CD14-positive monocyte (primary cell): ENCODE data around the gene YES1. TPM values are rescaled to one million over a fixed set of nuclear protein-coding genes. Genes with fewer than 3 reads are reported as not detected.
A peak's percentile ranks its signal among the peaks of the same experiment; 100 is the strongest.

Experiments used
- DNase-seq, 3 donors: peaks; one replicate each; pipeline ENCODE4 v3.0.0-alpha.2; 2011 to 2022
- H2AFZ ChIP-seq: 2 replicates; pipeline ENCODE4 v1.6.0; 2012; ENCODE audit warnings: mild to moderate bottlenecking, low read depth, low read length, inconsistent platforms; ENCODE audit not compliant: insufficient read depth, poor library complexity, severe bottlenecking
- H3K27ac ChIP-seq, 2 donors: 1 replicate in 1 of 2; 2 replicates in 1 of 2; pipeline ENCODE4 v1.5.1; 2012 to 2013; ENCODE audit warnings: low read length in 2 of 2, control low read depth in 1 of 2, inconsistent platforms in 1 of 2, low read depth in 1 of 2, mild to moderate bottlenecking in 1 of 2
- H3K27me3 ChIP-seq, 2 donors: one replicate each; pipeline versions ENCODE4 v1.6.0 to v1.6.1; 2011 to 2013; ENCODE audit warnings: low read length in 2 of 2; ENCODE audit not compliant: control insufficient read depth in 2 of 2, insufficient read depth in 2 of 2
- H3K36me3 ChIP-seq, 2 donors: replicated peaks in 1 of 2; 1 replicate in 1 of 2; 2 replicates in 1 of 2; pipeline versions ENCODE4 v1.5.1 to v1.6.1; 2012 to 2013; ENCODE audit warnings: low read length in 2 of 2, control low read depth in 1 of 2, inconsistent platforms in 1 of 2, mild to moderate bottlenecking in 1 of 2; ENCODE audit not compliant: insufficient read depth in 2 of 2, control insufficient read depth in 1 of 2
- H3K4me1 ChIP-seq, 2 donors: 1 replicate in 1 of 2; 2 replicates in 1 of 2; pipeline versions ENCODE4 v1.5.1 to v1.6.1; 2012 to 2013; ENCODE audit warnings: low read length in 2 of 2, control low read depth in 1 of 2, inconsistent platforms in 1 of 2, mild to moderate bottlenecking in 1 of 2, moderate library complexity in 1 of 2; ENCODE audit not compliant: insufficient read depth in 2 of 2, control insufficient read depth in 1 of 2
- H3K4me2 ChIP-seq: replicated peaks from 2 replicates; pipeline ENCODE3; 2012; ENCODE audit warnings: low read length, moderate library complexity, mild to moderate bottlenecking; ENCODE audit not compliant: poor library complexity, severe bottlenecking; ENCODE audit errors: extremely low read depth
- H3K4me3 ChIP-seq, 3 experiments: fragments of 200-600 bp in 1 of 3; sonication (generic) in 1 of 3; replicated peaks in 1 of 3; 1 replicate in 2 of 3; 2 replicates in 1 of 3; pipeline ENCODE4 v1.5.1; 2011 to 2013; ENCODE audit warnings: low read length in 3 of 3, mild to moderate bottlenecking in 3 of 3, control low read depth in 2 of 3, low read depth in 2 of 3, inconsistent platforms in 1 of 3, moderate library complexity in 1 of 3
- H3K79me2 ChIP-seq: 2 replicates; pipeline ENCODE4 v1.6.0; 2012; ENCODE audit warnings: mild to moderate bottlenecking, control low read depth, inconsistent platforms, low read length, moderate library complexity; ENCODE audit not compliant: insufficient read depth
- H3K9ac ChIP-seq: 2 replicates; pipeline ENCODE4 v1.6.0; 2017; ENCODE audit warnings: low read length, mild to moderate bottlenecking; ENCODE audit not compliant: insufficient read depth, poor library complexity, severe bottlenecking
- H3K9me3 ChIP-seq, 2 donors: replicated peaks in 1 of 2; 1 replicate in 1 of 2; 2 replicates in 1 of 2; pipeline versions ENCODE4 v1.5.1 to v1.6.1; 2012 to 2013; ENCODE audit warnings: low read length in 2 of 2, control low read depth in 1 of 2; ENCODE audit not compliant: control insufficient read depth in 1 of 2, insufficient read depth in 1 of 2
- H4K20me1 ChIP-seq: 2 replicates; pipeline ENCODE4 v1.6.0; 2012; ENCODE audit warnings: mild to moderate bottlenecking, low read length, control low read depth, moderate library complexity; ENCODE audit not compliant: insufficient read depth
- H3K27ac Mint-ChIP-seq, 7 donors: one replicate each; pipeline ENCODE4 v1.8.0; 2020; ENCODE audit warnings: mild to moderate bottlenecking in 7 of 7, mixed read lengths in 7 of 7, moderate library complexity in 6 of 7, inconsistent platforms in 2 of 7
- H3K27me3 Mint-ChIP-seq, 3 donors: one replicate each; pipeline ENCODE4 v1.8.0; 2021 to 2022; ENCODE audit warnings: low read depth in 3 of 3, mild to moderate bottlenecking in 3 of 3, mixed read lengths in 3 of 3, moderate library complexity in 3 of 3, inconsistent platforms in 1 of 3
- H3K36me3 Mint-ChIP-seq, 2 donors: one replicate each; pipeline ENCODE4 v1.8.0; 2020; ENCODE audit warnings: mixed read lengths in 2 of 2, inconsistent platforms in 1 of 2, mild to moderate bottlenecking in 1 of 2
- H3K4me1 Mint-ChIP-seq: one replicate; pipeline ENCODE4 v1.8.0; 2020; ENCODE audit warnings: mild to moderate bottlenecking, mixed read lengths
- H3K4me3 Mint-ChIP-seq, 2 donors: one replicate each; pipeline ENCODE4 v1.8.0; 2020; ENCODE audit warnings: mild to moderate bottlenecking in 2 of 2, mixed read lengths in 2 of 2, moderate library complexity in 1 of 2
- H3K9me3 Mint-ChIP-seq, 7 donors: one replicate each; pipeline ENCODE4 v1.8.0; 2020 to 2022; ENCODE audit warnings: mixed read lengths in 7 of 7, mild to moderate bottlenecking in 6 of 7, moderate library complexity in 6 of 7, inconsistent platforms in 2 of 7
- WGBS: methylation state at CpG from one replicate; pipeline ENCODE4 v1.1.5; 2013; ENCODE audit warnings: missing lambda C conversion rate; ENCODE audit not compliant: insufficient coverage; 5-methylcytosine and 5-hydroxymethylcytosine counted together
- intact Hi-C, 2 donors: fragments of 100-400 bp; cut with micrococcal nuclease; formaldehyde crosslinking; loops; one replicate each; pipeline versions ENCODE4 v1.15.0 to v1.15.1; 2023
- polyA plus RNA-seq, 3 donors: library from polyadenylated mRNA; depleted of rRNA in 1 of 3; unstranded in 2 of 3; stranded (reverse) in 1 of 3; fragments of 300-500 nt in 2 of 3; fragments of >200 nt in 1 of 3; fragmentation: Illumina TruSeq in 2 of 3; gene quantifications; 1 replicate in 2 of 3; 2 replicates in 1 of 3; pipeline ENCODE4 v1.2.3, GENCODE V29; 2012 to 2021
- TF ChIP-seq, protein P1 (sequence below): fragments of 200-600 bp; IDR thresholded peaks from one replicate; pipeline ENCODE4 v1.8.0; 2022; ENCODE audit warnings: antibody characterized with exemption, mild to moderate bottlenecking

The YES1 gene
- polyA plus RNA-seq, 3 donors, result not detected

DNA sequence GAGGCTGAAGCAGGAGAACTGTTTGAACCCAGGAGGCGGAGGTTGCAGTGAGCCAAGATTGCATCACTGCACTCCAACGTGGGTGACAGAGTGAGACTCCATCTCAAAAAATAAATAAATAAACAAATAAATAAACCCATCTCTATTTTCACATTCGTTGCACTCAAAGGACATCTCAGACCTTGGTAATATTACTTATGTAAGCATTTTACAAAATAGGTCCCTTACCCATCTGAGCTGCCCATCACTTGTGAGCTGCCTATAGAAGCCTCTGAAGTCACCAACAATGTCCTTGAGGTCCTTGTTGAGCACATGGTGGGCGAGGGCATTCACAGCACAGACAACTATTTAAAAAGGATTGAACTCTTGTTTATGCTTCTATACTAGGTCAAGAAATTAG lies 115.0 kb downstream of the YES1 start:
- peaks cover 0 to 22% of the 10 kb centered on the region in 2 donors for H3K36me3 ChIP-seq
- peaks cover 16 to 52% of the 10 kb centered on the region in 2 donors for H3K36me3 Mint-ChIP-seq

DNA sequence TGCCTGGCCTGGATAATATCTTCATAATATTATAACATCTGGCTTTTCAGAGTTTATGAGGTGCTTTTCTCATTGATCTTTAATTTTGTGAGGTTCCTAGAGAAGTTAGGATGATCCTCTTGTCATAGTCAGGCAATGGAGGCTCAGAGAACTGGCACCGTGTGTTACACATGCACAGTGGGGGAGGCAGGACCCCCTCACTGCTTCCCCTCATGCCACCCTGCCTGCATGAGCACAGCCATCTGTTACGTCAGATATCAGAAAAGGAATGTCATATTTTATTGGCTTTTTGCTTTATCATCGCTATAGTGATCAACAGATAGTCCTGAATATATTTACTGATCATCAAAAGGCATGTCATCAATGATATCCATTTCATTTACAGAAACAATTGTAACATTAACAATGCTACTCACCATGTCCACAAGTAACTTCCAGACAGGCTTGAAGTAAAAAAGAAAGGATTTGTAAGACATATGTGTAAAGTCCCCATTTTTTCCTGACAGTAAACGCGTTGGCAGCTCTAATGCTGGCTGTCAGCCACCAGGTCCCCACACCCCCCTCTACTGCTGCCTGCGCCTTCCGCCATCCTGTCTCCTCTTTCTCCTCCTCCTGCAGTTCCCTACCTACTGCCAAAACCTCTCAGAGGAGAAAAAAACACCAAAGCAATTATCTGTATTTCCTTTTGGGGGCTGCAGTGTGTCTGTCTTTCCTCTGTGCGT lies 118.4 kb downstream of the YES1 start:
- Histone ChIP-seq H3K79me2 (no peaks in the 10 kb centered on the region), H3K4me3 (no peak overlapping the region), H3K36me3 (peaks cover 0 to 31% of the 10 kb centered on the region in 2 donors), H3K4me2 (no peak overlapping the region), H3K9ac (no peak overlapping the region), H3K27me3 (no peaks in the 10 kb centered on the region), H4K20me1 (no peaks in the 10 kb centered on the region), H3K4me1 (no peaks in the 10 kb centered on the region), H3K27ac (no peak overlapping the region), H3K9me3 (no peaks in the 10 kb centered on the region), H2AFZ (no peak overlapping the region)
- H3K36me3 Mint-ChIP-seq, result peaks cover 20 to 47% of the 10 kb centered on the region in 2 donors
- peak overlapping the region in 2 of 7 donors; percentile 24 to 38 for H3K27ac Mint-ChIP-seq
- H3K4me1 Mint-ChIP-seq, result peaks cover 6% of the 10 kb centered on the region
- no peak for DNase-seq
- no peak overlapping the region for H3K4me3 Mint-ChIP-seq
- no peaks in the 10 kb centered on the region for H3K9me3 Mint-ChIP-seq
- 100% methylated on average over 1 of the region's 8 CpGs for WGBS
- H3K27me3 Mint-ChIP-seq, result peaks cover 0 to 3% (median 0%) of the 10 kb centered on the region in 3 donors
- TF ChIP-seq, protein P1, sequence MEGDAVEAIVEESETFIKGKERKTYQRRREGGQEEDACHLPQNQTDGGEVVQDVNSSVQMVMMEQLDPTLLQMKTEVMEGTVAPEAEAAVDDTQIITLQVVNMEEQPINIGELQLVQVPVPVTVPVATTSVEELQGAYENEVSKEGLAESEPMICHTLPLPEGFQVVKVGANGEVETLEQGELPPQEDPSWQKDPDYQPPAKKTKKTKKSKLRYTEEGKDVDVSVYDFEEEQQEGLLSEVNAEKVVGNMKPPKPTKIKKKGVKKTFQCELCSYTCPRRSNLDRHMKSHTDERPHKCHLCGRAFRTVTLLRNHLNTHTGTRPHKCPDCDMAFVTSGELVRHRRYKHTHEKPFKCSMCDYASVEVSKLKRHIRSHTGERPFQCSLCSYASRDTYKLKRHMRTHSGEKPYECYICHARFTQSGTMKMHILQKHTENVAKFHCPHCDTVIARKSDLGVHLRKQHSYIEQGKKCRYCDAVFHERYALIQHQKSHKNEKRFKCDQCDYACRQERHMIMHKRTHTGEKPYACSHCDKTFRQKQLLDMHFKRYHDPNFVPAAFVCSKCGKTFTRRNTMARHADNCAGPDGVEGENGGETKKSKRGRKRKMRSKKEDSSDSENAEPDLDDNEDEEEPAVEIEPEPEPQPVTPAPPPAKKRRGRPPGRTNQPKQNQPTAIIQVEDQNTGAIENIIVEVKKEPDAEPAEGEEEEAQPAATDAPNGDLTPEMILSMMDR, result no peak
- intact Hi-C loops, result no loop called here

More for the DNA sequence above, 115.0 kb downstream of the YES1 start:
- H2AFZ ChIP-seq, result no peak overlapping the region
- no peak overlapping the region for H3K4me2 ChIP-seq
- H3K4me1 ChIP-seq, result no peaks in the 10 kb centered on the region
- WGBS, result no CpG with 5 or more reads among the region's 4 CpGs
- no peaks in the 10 kb centered on the region for H3K9me3 Mint-ChIP-seq
- H3K4me3 Mint-ChIP-seq, result no peak overlapping the region
- intact Hi-C loops, result no loop called here
- no peaks in the 10 kb centered on the region for H3K4me1 Mint-ChIP-seq
- H3K9ac ChIP-seq, result no peak overlapping the region
- no peaks in the 10 kb centered on the region for H3K27me3 Mint-ChIP-seq
- DNase-seq, result no peak
- no peaks in the 10 kb centered on the region for H3K9me3 ChIP-seq
- H3K4me3 ChIP-seq, result no peak overlapping the region
- no peaks in the 10 kb centered on the region for H3K79me2 ChIP-seq
- H3K27ac Mint-ChIP-seq, result peak overlapping the region in 1 of 7 donors; percentile 55
- H4K20me1 ChIP-seq, result no peaks in the 10 kb centered on the region
- H3K27ac ChIP-seq, result no peak overlapping the region
- no peaks in the 10 kb centered on the region for H3K27me3 ChIP-seq
- TF ChIP-seq, protein P1, result no peak
